ENCODE measurements around the gene PRDM16. TPM values are rescaled to one million over a fixed set of nuclear protein-coding genes. Genes with fewer than 3 reads are reported as not detected.

Gene PRDM16
- total RNA-seq, 2 experiments from 2014 or later = not detected

DNA sequence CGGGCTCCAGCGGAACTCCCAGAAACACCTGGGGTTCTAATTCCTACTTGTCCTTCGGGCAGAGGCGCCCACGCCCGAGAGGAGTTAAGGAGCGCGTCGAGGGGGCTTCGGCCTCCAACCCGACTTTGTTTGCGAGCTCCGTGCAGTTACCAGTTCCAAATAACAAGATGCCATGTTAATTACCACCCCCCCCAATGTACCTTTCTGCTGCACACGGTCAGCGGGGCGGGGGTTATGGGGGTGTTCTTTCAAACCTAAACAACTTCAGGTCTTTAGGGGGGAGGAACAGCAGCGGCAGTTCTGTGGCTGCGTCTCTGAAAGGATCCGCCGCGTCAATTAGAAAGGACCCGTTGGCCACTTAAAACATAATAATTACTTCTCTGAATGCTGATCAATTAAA, 114.8 kb downstream of the PRDM16 start:
- H3K4me1 ChIP-seq (ENCODE audit: insufficient read depth, low read length, poor library complexity, severe bottlenecking) = no peaks in the 10 kb centered on the region
- intact Hi-C loops (cut with micrococcal nuclease; ENCODE audit: unreplicated experiment) = no loop called here
- H3K36me3 ChIP-seq (ENCODE audit: insufficient read depth, low read length) = no peaks in the 10 kb centered on the region
- no TSS peak for BruUV-seq (replicated peaks)
- ChIA-PET POLR2A (no interaction called here), CTCF (ENCODE audit: unreplicated experiment) (no interaction called here)
- H2AFZ ChIP-seq (ENCODE audit: low read length) = no peak overlapping the region
- H4K20me1 ChIP-seq (ENCODE audit: insufficient read depth, low read length) = no peaks in the 10 kb centered on the region
- no peak for DNase-seq (ENCODE audit: low spot score)
- H3K79me2 ChIP-seq (ENCODE audit: insufficient read depth, low read depth, low read length) = no peaks in the 10 kb centered on the region
- TF ChIP-seq EZH2phosphoT487 (IDR thresholded peaks at IDR 0.05; ENCODE audit: borderline replicate concordance, low read depth, low read length) = no peak
- TF ChIP-seq, protein P1, sequence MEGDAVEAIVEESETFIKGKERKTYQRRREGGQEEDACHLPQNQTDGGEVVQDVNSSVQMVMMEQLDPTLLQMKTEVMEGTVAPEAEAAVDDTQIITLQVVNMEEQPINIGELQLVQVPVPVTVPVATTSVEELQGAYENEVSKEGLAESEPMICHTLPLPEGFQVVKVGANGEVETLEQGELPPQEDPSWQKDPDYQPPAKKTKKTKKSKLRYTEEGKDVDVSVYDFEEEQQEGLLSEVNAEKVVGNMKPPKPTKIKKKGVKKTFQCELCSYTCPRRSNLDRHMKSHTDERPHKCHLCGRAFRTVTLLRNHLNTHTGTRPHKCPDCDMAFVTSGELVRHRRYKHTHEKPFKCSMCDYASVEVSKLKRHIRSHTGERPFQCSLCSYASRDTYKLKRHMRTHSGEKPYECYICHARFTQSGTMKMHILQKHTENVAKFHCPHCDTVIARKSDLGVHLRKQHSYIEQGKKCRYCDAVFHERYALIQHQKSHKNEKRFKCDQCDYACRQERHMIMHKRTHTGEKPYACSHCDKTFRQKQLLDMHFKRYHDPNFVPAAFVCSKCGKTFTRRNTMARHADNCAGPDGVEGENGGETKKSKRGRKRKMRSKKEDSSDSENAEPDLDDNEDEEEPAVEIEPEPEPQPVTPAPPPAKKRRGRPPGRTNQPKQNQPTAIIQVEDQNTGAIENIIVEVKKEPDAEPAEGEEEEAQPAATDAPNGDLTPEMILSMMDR (conservative IDR thresholded peaks at IDR 0.05; ENCODE audit: low read length) = no peak
- no peak overlapping the region for H3K27ac ChIP-seq (ENCODE audit: low read depth, low read length, poor library complexity, severe bottlenecking)
- H3K9me2 ChIP-seq (ENCODE audit: insufficient read depth, low read length) = no peaks in the 10 kb centered on the region
- H3K4me3 ChIP-seq (ENCODE audit: low read depth, low read length, poor library complexity, severe bottlenecking) = no peak overlapping the region
- no peak overlapping the region for H3K4me2 ChIP-seq (ENCODE audit: low read length)
- 0 out of 2 replicates have a peak, but pooled peaks cover 5% of the 10 kb centered on the region for H3K9me3 ChIP-seq (ENCODE audit: low read length)

DNA sequence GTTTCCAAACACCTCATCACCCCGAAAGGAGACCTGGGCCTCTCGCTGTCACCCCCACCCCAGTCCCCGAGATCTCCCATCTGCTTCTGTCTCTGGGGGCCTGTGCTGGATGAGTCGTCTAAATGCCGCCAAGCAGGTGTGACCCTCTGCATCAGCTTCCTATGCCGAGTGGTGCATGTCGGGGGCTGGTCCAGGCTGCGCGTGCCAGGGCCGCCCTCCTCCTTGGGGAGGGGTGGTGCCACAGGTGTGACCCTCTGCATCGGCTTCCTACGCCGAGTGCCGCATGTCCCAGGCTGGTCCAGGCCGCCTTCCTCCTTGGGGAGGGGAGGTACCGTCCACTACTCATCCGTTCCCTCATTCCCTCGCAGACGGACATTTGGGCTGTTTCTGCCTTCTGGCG, 115.7 kb downstream of the PRDM16 start:
- TF ChIP-seq, protein P1 (conservative IDR thresholded peaks at IDR 0.05; ENCODE audit: low read length) = no peak
- no peak for TF ChIP-seq EZH2phosphoT487 (IDR thresholded peaks at IDR 0.05; ENCODE audit: borderline replicate concordance, low read depth, low read length)

DNA sequence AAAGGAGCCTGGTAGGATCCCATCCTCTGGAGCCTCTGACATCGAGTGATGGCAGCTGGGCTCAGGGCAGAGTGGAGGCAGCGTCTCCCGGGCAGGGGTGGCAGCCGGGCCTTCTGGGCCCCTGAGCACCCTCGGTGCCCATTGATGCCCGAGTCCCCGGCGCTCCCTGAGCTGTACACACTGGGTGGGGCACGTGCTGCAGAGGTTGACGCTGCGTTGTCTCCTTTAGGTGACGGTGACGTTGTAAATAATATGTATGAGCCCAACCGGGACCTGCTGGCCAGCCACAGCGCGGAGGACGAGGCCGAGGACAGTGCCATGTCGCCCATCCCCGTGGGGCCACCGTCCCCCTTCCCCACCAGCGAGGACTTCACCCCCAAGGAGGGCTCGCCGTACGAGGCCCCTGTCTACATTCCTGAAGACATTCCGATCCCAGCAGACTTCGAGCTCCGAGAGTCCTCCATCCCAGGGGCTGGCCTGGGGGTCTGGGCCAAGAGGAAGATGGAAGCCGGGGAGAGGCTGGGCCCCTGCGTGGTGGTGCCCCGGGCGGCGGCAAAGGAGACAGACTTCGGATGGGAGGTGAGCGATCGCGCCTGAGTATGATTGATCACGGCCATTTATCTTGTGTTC, 117.0 kb downstream of the PRDM16 start:
- 0 out of 2 replicates have a peak, but pooled peaks cover 2% of the 10 kb centered on the region for H3K9me3 ChIP-seq (ENCODE audit: low read length)
- DNase-seq (ENCODE audit: low spot score) = no peak
- H3K4me2 ChIP-seq (ENCODE audit: low read length) = no peak overlapping the region
- no peaks in the 10 kb centered on the region for H3K36me3 ChIP-seq (ENCODE audit: insufficient read depth, low read length)
- H3K79me2 ChIP-seq (ENCODE audit: insufficient read depth, low read depth, low read length) = no peaks in the 10 kb centered on the region
- ChIA-PET CTCF (ENCODE audit: unreplicated experiment) (no interaction called here), POLR2A (no interaction called here)
- no TSS peak for BruUV-seq (replicated peaks)
- TF ChIP-seq, protein P1 (conservative IDR thresholded peaks at IDR 0.05; ENCODE audit: low read length) = no peak
- no peak for TF ChIP-seq EZH2phosphoT487 (IDR thresholded peaks at IDR 0.05; ENCODE audit: borderline replicate concordance, low read depth, low read length)
- no peak overlapping the region for H2AFZ ChIP-seq (ENCODE audit: low read length)
- no peaks in the 10 kb centered on the region for H4K20me1 ChIP-seq (ENCODE audit: insufficient read depth, low read length)
- H3K4me1 ChIP-seq (ENCODE audit: insufficient read depth, low read length, poor library complexity, severe bottlenecking) = no peaks in the 10 kb centered on the region
- H3K4me3 ChIP-seq (ENCODE audit: low read depth, low read length, poor library complexity, severe bottlenecking) = no peak overlapping the region
- no peak overlapping the region for H3K27ac ChIP-seq (ENCODE audit: low read depth, low read length, poor library complexity, severe bottlenecking)
- intact Hi-C loops (cut with micrococcal nuclease; ENCODE audit: unreplicated experiment) = no loop called here
- H3K9me2 ChIP-seq (ENCODE audit: insufficient read depth, low read length) = no peaks in the 10 kb centered on the region

More for the DNA sequence above, 115.7 kb downstream of the PRDM16 start:
- Histone ChIP-seq H3K9me2 (ENCODE audit: insufficient read depth, low read length) (no peaks in the 10 kb centered on the region), H3K4me1 (ENCODE audit: insufficient read depth, low read length, poor library complexity, severe bottlenecking) (no peaks in the 10 kb centered on the region), H4K20me1 (ENCODE audit: insufficient read depth, low read length) (no peaks in the 10 kb centered on the region), H3K79me2 (ENCODE audit: insufficient read depth, low read depth, low read length) (no peaks in the 10 kb centered on the region), H3K4me2 (ENCODE audit: low read length) (no peak overlapping the region), H3K36me3 (ENCODE audit: insufficient read depth, low read length) (no peaks in the 10 kb centered on the region), H3K4me3 (ENCODE audit: low read depth, low read length, poor library complexity, severe bottlenecking) (no peak overlapping the region), H2AFZ (ENCODE audit: low read length) (no peak overlapping the region), H3K9me3 (ENCODE audit: low read length) (0 out of 2 replicates have a peak, but pooled peaks cover 5% of the 10 kb centered on the region), H3K27ac (ENCODE audit: low read depth, low read length, poor library complexity, severe bottlenecking) (no peak overlapping the region)
- BruUV-seq (replicated peaks) = no TSS peak
- intact Hi-C loops (cut with micrococcal nuclease; ENCODE audit: unreplicated experiment) = no loop called here
- ChIA-PET CTCF (ENCODE audit: unreplicated experiment) (no interaction called here), POLR2A (no interaction called here)
- no peak for DNase-seq (ENCODE audit: low spot score)
